Renal cortical epithelial cell (primary cell): ENCODE results near the gene TECTA. TPM values are rescaled to one million over a fixed set of nuclear protein-coding genes. Genes with fewer than 3 reads are reported as not detected.

ENCODE experiments used
- DNase-seq: peaks from one replicate; pipeline ENCODE4 v3.0.0-alpha.2; 2011; ENCODE audit warnings: low read depth
- total RNA-seq: library from RNA; depleted of rRNA; stranded (reverse); fragments of >200 nt; gene quantifications from 2 replicates; pipeline ENCODE4 v1.2.3, GENCODE V29; 2014

The TECTA gene
- total RNA-seq: 0.17 and 0.50 TPM in 2 replicates

- DNase-seq: no peak
Observed at GRCh38 chr11:121100943-121101342, at the start of gene TECTA. Gene TECTA, plus strand, starts transcription at chr11:121101243. Its CDS starts 1,423 bp downstream, at chr11:121102666.

GRCh38 chr11:121053244-121053643, 47.8 kb upstream of the TECTA start:
- DNase-seq: no peak

GRCh38 chr11:121054266-121054665, 46.8 kb upstream of the TECTA start:
- DNase-seq: no peak

GRCh38 chr11:121055076-121055475, 46.0 kb upstream of the TECTA start:
- DNase-seq: no peak

- no peak for DNase-seq
Observed at GRCh38 chr11:121057922-121058321, 43.1 kb upstream of the TECTA start.

- DNase-seq: no peak
Observed at GRCh38 chr11:121058941-121059340, 42.1 kb upstream of the TECTA start.

GRCh38 chr11:121059605-121060004, 41.4 kb upstream of the TECTA start:
- no peak for DNase-seq

GRCh38 chr11:121063728-121064127, 37.3 kb upstream of the TECTA start:
- no peak for DNase-seq

GRCh38 chr11:121066623-121067022, 34.4 kb upstream of the TECTA start:
- DNase-seq: no peak

- DNase-seq: no peak
Observed at GRCh38 chr11:121067026-121067425, 34.0 kb upstream of the TECTA start.

GRCh38 chr11:121067453-121067852, 33.6 kb upstream of the TECTA start:
- DNase-seq: no peak

GRCh38 chr11:121067962-121068647, 32.9 kb upstream of the TECTA start:
- DNase-seq: no peak

- DNase-seq: no peak
Observed at GRCh38 chr11:121068787-121069186, 32.3 kb upstream of the TECTA start.

- no peak for DNase-seq
Observed at GRCh38 chr11:121070951-121071845, 29.8 kb upstream of the TECTA start.

- DNase-seq: no peak
Observed at GRCh38 chr11:121071846-121072450, 29.1 kb upstream of the TECTA start.

GRCh38 chr11:121081321-121081720, 19.7 kb upstream of the TECTA start:
- no peak for DNase-seq

- DNase-seq: no peak
Observed at GRCh38 chr11:121082219-121082618, 18.8 kb upstream of the TECTA start.

- DNase-seq: no peak
Observed at GRCh38 chr11:121082670-121083069, 18.4 kb upstream of the TECTA start.

GRCh38 chr11:121086866-121087265, 14.2 kb upstream of the TECTA start:
- DNase-seq: no peak

- DNase-seq: no peak
Observed at GRCh38 chr11:121089566-121089965, 11.5 kb upstream of the TECTA start.

- no peak for DNase-seq
Observed at GRCh38 chr11:121090145-121090721, 10.8 kb upstream of the TECTA start.

GRCh38 chr11:121091492-121092152, 9.4 kb upstream of the TECTA start:
- DNase-seq: peak; percentile 36
